H1 (cell line): ENCODE data around the gene IFNL3. TPM values are rescaled to one million over a fixed set of nuclear protein-coding genes. Genes with fewer than 3 reads are reported as not detected.

Experiments
- CTCF ChIA-PET: fragments of 300-600 bp; sonication (Branson Sonifier 250); formaldehyde crosslinking; loops from one replicate; lab custom pipeline; 2021; ENCODE audit not compliant: partially characterized antibody; lab: Charles Lee
- POLR2A ChIA-PET: fragments of 300-600 bp; sonication (Branson Sonifier 250); formaldehyde crosslinking; loops from one replicate; lab custom pipeline; 2021; ENCODE audit warnings: inconsistent platforms; ENCODE audit not compliant: partially characterized antibody; lab: Charles Lee
- DNase-seq, 2 experiments: peaks; one replicate each; pipeline versions ENCODE4 v3.0.0 to v3.0.0-alpha.2; 2010 to 2022; ENCODE audit warnings: low spot score in 2 of 2, low read depth in 1 of 2, mixed read lengths in 1 of 2
- FAIRE-seq: peaks from 2 replicates; lab custom pipeline; 2011; peaks lifted over from hg19 to GRCh38; lab: Jason Lieb, UNC
- H2AFZ ChIP-seq: 2 replicates; pipeline ENCODE4 v1.8.1; 2012; ENCODE audit warnings: low read length, inconsistent platforms
- H2AK5ac ChIP-seq: 2 replicates; pipeline ENCODE4 v1.6.1; 2013; ENCODE audit warnings: low read depth, low read length
- H2BK120ac ChIP-seq: replicated peaks from 2 replicates; pipeline ENCODE3; 2013; ENCODE audit warnings: low read depth, low read length, inconsistent platforms
- H2BK12ac ChIP-seq: 2 replicates; pipeline ENCODE4 v1.6.1; 2013; ENCODE audit warnings: low read depth, low read length
- H2BK15ac ChIP-seq: 2 replicates; pipeline ENCODE4 v1.6.1; 2013; ENCODE audit warnings: low read length
- H2BK20ac ChIP-seq: 2 replicates; pipeline ENCODE4 v1.6.1; 2013; ENCODE audit warnings: low read length
- H2BK5ac ChIP-seq: 2 replicates; pipeline ENCODE4 v1.6.1; 2013; ENCODE audit warnings: low read depth, low read length
- H3K14ac ChIP-seq: 2 replicates; pipeline ENCODE4 v1.6.1; 2013; ENCODE audit warnings: inconsistent platforms; ENCODE audit not compliant: insufficient read length
- H3K18ac ChIP-seq: 2 replicates; pipeline ENCODE4 v1.6.1; 2013; ENCODE audit warnings: low read length; ENCODE audit errors: extremely low read depth
- H3K23ac ChIP-seq: 2 replicates; pipeline ENCODE4 v1.6.1; 2013; ENCODE audit warnings: inconsistent platforms; ENCODE audit not compliant: insufficient read length
- H3K23me2 ChIP-seq: 2 replicates; pipeline ENCODE4 v1.6.1; 2013; ENCODE audit warnings: low read depth, low read length
- H3K27ac ChIP-seq: 2 replicates; pipeline ENCODE4 v1.6.1; 2011; ENCODE audit warnings: low read depth, low read length, inconsistent platforms
- H3K27me3 ChIP-seq, 4 experiments: replicated peaks in 1 of 4; 1 replicate in 1 of 4; 2 replicates in 3 of 4; pipeline versions ENCODE4 v1.6.1 to v1.8.1; 2011 to 2013; ENCODE audit warnings: low read length in 3 of 4, mild to moderate bottlenecking in 3 of 4, inconsistent platforms in 2 of 4, mixed read lengths in 2 of 4, moderate library complexity in 1 of 4; ENCODE audit not compliant: control insufficient read depth in 3 of 4, insufficient read depth in 3 of 4; ENCODE audit errors: extremely low read depth in 1 of 4
- H3K36me3 ChIP-seq, 4 experiments: 2 replicates each; pipeline versions ENCODE4 v1.6.1 to v1.8.1; 2011 to 2013; ENCODE audit warnings: mild to moderate bottlenecking in 4 of 4, low read length in 3 of 4, moderate library complexity in 2 of 4, control low read depth in 1 of 4, inconsistent platforms in 1 of 4; ENCODE audit not compliant: insufficient read depth in 4 of 4, control insufficient read depth in 2 of 4
- H3K4ac ChIP-seq: replicated peaks from 2 replicates; pipeline ENCODE3; 2013; ENCODE audit warnings: low read length, low read depth, mixed read lengths, inconsistent platforms; ENCODE audit not compliant: insufficient read length
- H3K4me1 ChIP-seq, 4 experiments: replicated peaks in 1 of 4; 1 replicate in 1 of 4; 2 replicates in 3 of 4; pipeline versions ENCODE4 v1.6.1 to v1.8.1; 2011 to 2013; ENCODE audit warnings: low read length in 3 of 4, inconsistent platforms in 2 of 4, mixed read lengths in 1 of 4; ENCODE audit not compliant: insufficient read depth in 4 of 4, control insufficient read depth in 3 of 4
- H3K4me2 ChIP-seq, 2 experiments: 2 replicates each; pipeline versions ENCODE4 v1.6.1 to v1.8.1; 2011 to 2013; ENCODE audit warnings: low read depth in 2 of 2, low read length in 2 of 2, control low read depth in 1 of 2, inconsistent platforms in 1 of 2, mild to moderate bottlenecking in 1 of 2; ENCODE audit not compliant: insufficient read depth in 1 of 2
- H3K4me3 ChIP-seq, 4 experiments: fragments of 200-600, 300-600 bp in 1 of 4; sonication (generic), shearing (Covaris generic), sonication (Bioruptor Twin) in 1 of 4; 2 replicates each; pipeline versions ENCODE4 v1.5.1 to v1.8.1; 2011 to 2016; ENCODE audit warnings: low read length in 4 of 4, low read depth in 3 of 4, control low read depth in 2 of 4, inconsistent platforms in 2 of 4, mild to moderate bottlenecking in 2 of 4, mixed read lengths in 1 of 4, moderate library complexity in 1 of 4; ENCODE audit not compliant: insufficient read depth in 2 of 4; ENCODE audit errors: extremely low read depth in 1 of 4
- H3K56ac ChIP-seq: replicated peaks from 2 replicates; pipeline ENCODE3; 2013; ENCODE audit warnings: low read depth, mild to moderate bottlenecking, mixed read lengths, low read length, inconsistent platforms; ENCODE audit not compliant: insufficient read length
- H3K79me1 ChIP-seq: 2 replicates; pipeline ENCODE4 v1.6.1; 2013; ENCODE audit warnings: low read depth, low read length, control low read depth
- H3K79me2 ChIP-seq, 2 experiments: 2 replicates each; pipeline versions ENCODE4 v1.6.1 to v1.8.1; 2012 to 2013; ENCODE audit warnings: low read length in 2 of 2, mild to moderate bottlenecking in 2 of 2, inconsistent platforms in 1 of 2; ENCODE audit not compliant: insufficient read depth in 2 of 2, control insufficient read depth in 1 of 2
- H3K9ac ChIP-seq, 4 experiments: replicated peaks in 1 of 4; 1 replicate in 1 of 4; 2 replicates in 3 of 4; pipeline versions ENCODE4 v1.6.1 to v1.8.1; 2011 to 2013; ENCODE audit warnings: low read depth in 3 of 4, low read length in 3 of 4, control low read depth in 2 of 4, mild to moderate bottlenecking in 2 of 4, moderate library complexity in 2 of 4, inconsistent platforms in 1 of 4; ENCODE audit errors: extremely low read depth in 1 of 4
- H3K9me3 ChIP-seq, 2 experiments: 2 replicates each; pipeline versions ENCODE4 v1.6.1 to v1.8.1; 2012 to 2013; ENCODE audit warnings: mild to moderate bottlenecking in 2 of 2, moderate library complexity in 2 of 2, control low read depth in 1 of 2, inconsistent platforms in 1 of 2, low read depth in 1 of 2, low read length in 1 of 2, mixed read lengths in 1 of 2; ENCODE audit not compliant: insufficient read depth in 2 of 2
- H4K20me1 ChIP-seq, 2 experiments: replicated peaks in 1 of 2; 2 replicates each; pipeline versions ENCODE3 to v1.8.1; 2011 to 2013; ENCODE audit warnings: inconsistent platforms in 2 of 2, low read length in 2 of 2, mild to moderate bottlenecking in 1 of 2; ENCODE audit not compliant: insufficient read depth in 2 of 2, control insufficient read depth in 1 of 2
- H4K5ac ChIP-seq: 2 replicates; pipeline ENCODE4 v1.6.1; 2013; ENCODE audit warnings: low read length, low read depth, mixed read lengths, inconsistent platforms; ENCODE audit not compliant: insufficient read length
- H4K8ac ChIP-seq: 2 replicates; pipeline ENCODE4 v1.8.0; 2013; ENCODE audit warnings: mild to moderate bottlenecking, moderate library complexity, low read length, inconsistent platforms; ENCODE audit not compliant: insufficient read depth; ENCODE audit errors: extremely low read depth
- H4K91ac ChIP-seq: replicated peaks from 2 replicates; pipeline ENCODE3; 2013; ENCODE audit warnings: low read length, mixed read lengths, inconsistent platforms; ENCODE audit not compliant: insufficient read length
- CTCF ChIP-seq, 3 experiments: IDR thresholded peaks; 1 replicate in 2 of 3; 2 replicates in 1 of 3; pipeline versions ENCODE4 v1.5.1 to v1.6.1; 2011; ENCODE audit warnings: low read length in 3 of 3, mild to moderate bottlenecking in 3 of 3, inconsistent platforms in 2 of 3, low read depth in 1 of 3, moderate library complexity in 1 of 3; ENCODE audit not compliant: insufficient read depth in 1 of 3; ENCODE audit errors: control extremely low read depth in 1 of 3
- HDAC6 ChIP-seq: IDR thresholded peaks from one replicate; pipeline ENCODE4 v1.7.1; 2012; ENCODE audit warnings: low read depth, mild to moderate bottlenecking, inconsistent platforms, low read length, moderate library complexity
- RAD21 ChIP-seq, 2 experiments: IDR thresholded peaks in 1 of 2; conservative IDR thresholded peaks in 1 of 2; 2 replicates each; pipeline ENCODE4 v1.6.1; 2011; ENCODE audit warnings: low read depth in 2 of 2, low read length in 2 of 2, improper control_type of control experiment in 1 of 2, inconsistent platforms in 1 of 2, mild to moderate bottlenecking in 1 of 2, moderate library complexity in 1 of 2
- SIRT6 ChIP-seq: IDR thresholded peaks from one replicate; pipeline ENCODE4 v1.7.1; 2012; ENCODE audit warnings: low read length, inconsistent platforms
- SIX5 ChIP-seq: IDR thresholded peaks from 2 replicates; pipeline ENCODE4 v1.6.1; 2011; ENCODE audit warnings: mild to moderate bottlenecking, low read depth, low read length
- SP1 ChIP-seq: IDR thresholded peaks from 2 replicates; pipeline ENCODE4 v1.6.1; 2011; ENCODE audit warnings: low read depth, low read length
- SP4 ChIP-seq: IDR thresholded peaks from 2 replicates; pipeline ENCODE4 v1.6.1; 2012; ENCODE audit warnings: low read length, inconsistent platforms
- SRF ChIP-seq: IDR thresholded peaks from 2 replicates; pipeline ENCODE4 v1.6.1; 2011; ENCODE audit warnings: mild to moderate bottlenecking, low read depth, low read length, moderate library complexity
- TAF7 ChIP-seq: optimal IDR thresholded peaks from 2 replicates; pipeline ENCODE3; 2011; ENCODE audit warnings: low read depth, mild to moderate bottlenecking, inconsistent platforms, low read length, moderate library complexity, borderline replicate concordance
- TEAD4 ChIP-seq: IDR thresholded peaks from 2 replicates; pipeline ENCODE4 v1.6.1; 2012; ENCODE audit warnings: low read depth, low read length, inconsistent platforms, mixed read lengths
- USF2 ChIP-seq: IDR thresholded peaks from 2 replicates; pipeline ENCODE4 v1.6.1; 2011; ENCODE audit warnings: low read length, improper control_type of control experiment
- WGBS, 2 experiments: shearing (Covaris generic) in 1 of 2; methylation state at CpG; one replicate each; pipeline versions ENCODE4 v1.1.6 to v1.1.7; 2013 to 2015; ENCODE audit warnings: low lambda C conversion rate in 2 of 2, mixed read lengths in 2 of 2, inconsistent platforms in 1 of 2, low coverage in 1 of 2, missing lambda C conversion rate in 1 of 2; ENCODE audit not compliant: insufficient replicate concordance in 2 of 2, insufficient coverage in 1 of 2, insufficient read length in 1 of 2; ENCODE audit errors: extremely low coverage in 1 of 2, missing lambda C conversion rate in 1 of 2; 5-methylcytosine and 5-hydroxymethylcytosine counted together
- polyA plus RNA-seq, 7 experiments: library from polyadenylated mRNA; depleted of rRNA in 3 of 7; stranded (reverse) in 5 of 7; unstranded in 2 of 7; fragments of >200 nt in 5 of 7; fragments of 200-250 nt in 2 of 7; gene quantifications; 1 replicate in 5 of 7; 2 replicates in 1 of 7; 4 replicates in 1 of 7; pipeline versions ENCODE4 v1.2.1 to v1.2.3, GENCODE V29; 2011 to 2013; ENCODE audit warnings: missing spikeins in 2 of 7, mixed read lengths in 2 of 7
- total RNA-seq: library from RNA; stranded (reverse); fragmentation: NEBNext Ultra II Directional; extraction: Animal tissue kit (Norgen Biotek cat#: 25700); gene quantifications from 2 replicates; pipeline ENCODE4 v1.2.1, GENCODE V29; 2021

Gene IFNL3
- total and polyA plus RNA-seq, 2 of the 8 experiments (the other 6 are each of a cell fraction or from before 2014, with no cell fraction given): 0.11 TPM; not detected in 1

- no peak overlapping the region for H2BK120ac ChIP-seq
- peaks cover 0 to 2% (median under 1%) of the 10 kb centered on the region in 4 experiments; a peak in 3 of 7 replicates for H3K4me1 ChIP-seq
- no peaks in the 10 kb centered on the region for H3K23me2 ChIP-seq
- CTCF ChIA-PET: interaction anchor here (1.0 to 3.3 kb wide), 6 partner anchors 9 to 122 kb away, joined by 3 to 15 read pairs (median 4); partner anchors contain the start of gene NCCRP1
- H3K79me2 ChIP-seq: no peaks in the 10 kb centered on the region
- H3K14ac ChIP-seq: no peak overlapping the region
- H2AK5ac ChIP-seq: no peak overlapping the region
- H3K4me2 ChIP-seq: no peak overlapping the region
- 95% methylated on average over 3 of the region's 3 CpGs; no CpG with 5 or more reads in 1 of the 2 experiments for WGBS, 2 experiments
- no peak overlapping the region for H3K23ac ChIP-seq
- POLR2A ChIA-PET: interaction anchor here (0.7 kb wide), 1 partner anchor 54 kb away, joined by 3 read pairs; no protein-coding TSS in a partner anchor
- no peaks in the 10 kb centered on the region for H3K79me1 ChIP-seq
- no peaks in the 10 kb centered on the region for H3K36me3 ChIP-seq
- H3K18ac ChIP-seq: no peak overlapping the region
- no peaks in the 10 kb centered on the region for H3K9me3 ChIP-seq
- H4K20me1 ChIP-seq: no peaks in the 10 kb centered on the region
- no peak overlapping the region for H2BK15ac ChIP-seq
- no peak overlapping the region for H2BK12ac ChIP-seq
- no peak overlapping the region for H4K91ac ChIP-seq
- H2BK5ac ChIP-seq: no peak overlapping the region
- H3K4ac ChIP-seq: no peak overlapping the region
- no peak overlapping the region for H4K8ac ChIP-seq
- H2BK20ac ChIP-seq: no peak overlapping the region
- H3K9ac ChIP-seq: no peak overlapping the region
- H2AFZ ChIP-seq: no peak overlapping the region
- no peak for FAIRE-seq
- H3K27me3 ChIP-seq: peaks cover 4 to 23% (median 13%) of the 10 kb centered on the region in 4 experiments; a peak in 6 of 7 replicates
- no peak for DNase-seq
- no peak overlapping the region for H3K4me3 ChIP-seq
- no peak overlapping the region for H3K27ac ChIP-seq
- no peak overlapping the region for H3K56ac ChIP-seq
- no peak overlapping the region for H4K5ac ChIP-seq
- no peak for TF ChIP-seq SRF
- no peak for TF ChIP-seq RAD21 (IDR thresholded peaks at IDR 0.05 in 1 of 2, conservative IDR thresholded peaks at IDR 0.05 in 1 of 2; ENCODE audit: low read depth in 2 of 2, low read length in 2 of 2)
- no peak for TF ChIP-seq CTCF (IDR thresholded peaks at IDR 0.05; ENCODE audit: control extremely low read depth in 1 of 3, insufficient read depth in 1 of 3, low read depth in 1 of 3, low read length in 3 of 3)
- no peak for TF ChIP-seq SIX5
- no peak for TF ChIP-seq TEAD4
- TF ChIP-seq SP4: no peak
- TF ChIP-seq SIRT6: no peak
- TF ChIP-seq TAF7: no peak
- no peak for TF ChIP-seq USF2
- TF ChIP-seq SP1: no peak
- no peak for TF ChIP-seq HDAC6
Observed at GRCh38 chr19:39205449-39205764, 39.4 kb downstream of the IFNL3 start.
